Measurements from ENCODE around the gene ANKRD61. TPM values are rescaled to one million over a fixed set of nuclear protein-coding genes. Genes with fewer than 3 reads are reported as not detected.

Gene ANKRD61
- total RNA-seq, 2 experiments from 2014 or later: not detected

DNA sequence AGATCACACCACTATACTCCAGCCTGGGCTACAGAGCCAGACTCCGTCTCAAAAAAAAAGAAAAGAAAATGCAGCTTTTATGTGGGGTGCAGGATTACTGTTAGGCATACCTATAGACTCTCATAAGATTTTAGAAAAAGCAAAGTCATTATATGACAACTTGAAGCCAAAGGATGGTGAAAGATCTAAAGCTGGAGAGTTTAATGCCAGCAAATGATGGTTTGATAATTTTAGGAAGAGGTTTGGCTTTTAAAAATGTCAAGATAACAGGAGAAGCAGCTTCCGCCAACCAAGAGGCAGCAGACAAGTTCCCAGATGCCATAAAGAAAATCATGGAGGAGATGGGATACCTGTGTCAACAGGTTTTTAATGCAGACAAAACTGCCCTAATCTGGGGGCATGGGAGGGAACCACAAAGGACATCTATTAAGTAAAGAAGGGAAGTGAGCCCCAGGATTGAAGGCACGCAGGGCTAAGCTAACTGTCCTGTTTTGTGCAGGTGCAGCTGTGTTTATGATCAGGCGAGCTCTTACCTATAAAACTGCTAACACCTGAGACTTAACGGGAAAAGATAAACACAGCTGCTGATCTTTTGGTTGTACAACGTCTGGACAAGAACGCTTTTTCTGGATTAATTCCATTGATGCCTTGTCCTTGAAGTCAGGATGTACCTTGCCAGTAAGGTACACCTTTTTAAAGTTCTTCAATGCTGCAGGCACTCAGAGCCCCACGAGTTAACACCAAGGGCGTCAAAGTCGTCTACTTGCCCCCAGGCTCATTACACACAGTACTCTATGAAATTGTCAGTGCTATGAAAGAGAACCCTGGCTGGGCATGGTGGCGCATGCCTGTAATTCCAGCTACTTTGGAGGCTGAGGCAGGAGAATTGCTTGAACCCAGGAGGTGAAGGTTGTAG, 10.5 kb upstream of the ANKRD61 start:
- H3K4me3 Mint-ChIP-seq: no peak overlapping the region
- H3K27me3 Mint-ChIP-seq: no peaks in the 10 kb centered on the region
- POLR2A ChIA-PET: no interaction called here
- H3K27ac Mint-ChIP-seq: peak overlapping the region; percentile 49
- DNase-seq: no peak
- H3K36me3 Mint-ChIP-seq: peaks cover 25% of the 10 kb centered on the region
- H3K4me1 Mint-ChIP-seq: no peaks in the 10 kb centered on the region
- no peaks in the 10 kb centered on the region for H3K9me3 Mint-ChIP-seq
- ATAC-seq (ENCODE audit: low read depth): no peak

DNA sequence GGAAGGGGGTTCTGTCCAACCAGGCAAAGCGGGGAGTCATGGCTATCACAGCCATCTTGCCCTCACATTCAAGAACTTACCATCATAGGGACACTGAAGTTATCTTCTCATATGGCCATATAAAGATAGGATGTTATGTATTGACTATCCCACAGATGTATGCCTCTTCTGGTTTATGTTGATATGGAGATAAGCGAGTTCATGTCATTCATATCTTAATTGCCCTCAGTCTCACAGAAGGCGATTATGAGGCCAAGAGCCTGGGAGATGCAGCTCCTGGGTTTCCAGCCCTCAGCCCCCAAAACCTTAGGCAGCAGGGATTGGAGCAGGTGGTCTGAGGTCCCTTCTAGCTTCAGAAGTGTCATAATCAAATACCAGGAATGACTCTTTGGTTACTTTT, 8.5 kb upstream of the ANKRD61 start:
- POLR2A ChIA-PET: no interaction called here
- no peaks in the 10 kb centered on the region for H3K9me3 Mint-ChIP-seq
- no peaks in the 10 kb centered on the region for H3K27me3 Mint-ChIP-seq
- H3K36me3 Mint-ChIP-seq: peaks cover 27% of the 10 kb centered on the region
- H3K4me3 Mint-ChIP-seq: no peak overlapping the region
- H3K4me1 Mint-ChIP-seq: peaks cover 17% of the 10 kb centered on the region
- no peak for ATAC-seq (ENCODE audit: low read depth)
- no peak for DNase-seq
- H3K27ac Mint-ChIP-seq: no peak overlapping the region

DNA sequence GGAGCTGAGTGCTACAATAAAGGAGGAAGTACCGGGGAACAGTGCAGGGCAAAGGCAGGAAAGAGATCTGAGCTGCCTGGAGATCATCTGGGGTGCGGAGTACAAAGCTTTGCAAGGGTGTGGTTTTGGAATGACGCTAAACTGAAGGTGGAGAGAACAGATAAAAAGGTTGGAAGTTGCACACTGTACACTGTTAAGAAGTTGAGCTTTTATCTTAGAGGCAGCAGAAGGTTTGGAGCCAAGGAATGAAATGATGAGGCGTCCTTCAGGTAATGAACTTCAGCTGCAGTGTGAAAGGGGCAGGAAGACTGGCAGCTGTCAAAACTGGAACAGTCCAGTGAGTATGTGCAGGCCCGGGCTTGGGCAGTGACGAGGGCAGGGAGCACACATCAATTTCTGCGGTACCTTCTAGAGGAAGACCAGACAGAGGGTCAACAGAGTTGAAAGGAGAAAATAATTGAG, 7.2 kb upstream of the ANKRD61 start:
- no peaks in the 10 kb centered on the region for H3K9me3 Mint-ChIP-seq
- POLR2A ChIA-PET: no interaction called here
- no peak for DNase-seq
- no peaks in the 10 kb centered on the region for H3K27me3 Mint-ChIP-seq
- H3K4me3 Mint-ChIP-seq: no peak overlapping the region
- H3K4me1 Mint-ChIP-seq: peaks cover 17% of the 10 kb centered on the region
- H3K36me3 Mint-ChIP-seq: peaks cover 30% of the 10 kb centered on the region
- ATAC-seq (ENCODE audit: low read depth): no peak
- H3K27ac Mint-ChIP-seq: no peak overlapping the region

DNA sequence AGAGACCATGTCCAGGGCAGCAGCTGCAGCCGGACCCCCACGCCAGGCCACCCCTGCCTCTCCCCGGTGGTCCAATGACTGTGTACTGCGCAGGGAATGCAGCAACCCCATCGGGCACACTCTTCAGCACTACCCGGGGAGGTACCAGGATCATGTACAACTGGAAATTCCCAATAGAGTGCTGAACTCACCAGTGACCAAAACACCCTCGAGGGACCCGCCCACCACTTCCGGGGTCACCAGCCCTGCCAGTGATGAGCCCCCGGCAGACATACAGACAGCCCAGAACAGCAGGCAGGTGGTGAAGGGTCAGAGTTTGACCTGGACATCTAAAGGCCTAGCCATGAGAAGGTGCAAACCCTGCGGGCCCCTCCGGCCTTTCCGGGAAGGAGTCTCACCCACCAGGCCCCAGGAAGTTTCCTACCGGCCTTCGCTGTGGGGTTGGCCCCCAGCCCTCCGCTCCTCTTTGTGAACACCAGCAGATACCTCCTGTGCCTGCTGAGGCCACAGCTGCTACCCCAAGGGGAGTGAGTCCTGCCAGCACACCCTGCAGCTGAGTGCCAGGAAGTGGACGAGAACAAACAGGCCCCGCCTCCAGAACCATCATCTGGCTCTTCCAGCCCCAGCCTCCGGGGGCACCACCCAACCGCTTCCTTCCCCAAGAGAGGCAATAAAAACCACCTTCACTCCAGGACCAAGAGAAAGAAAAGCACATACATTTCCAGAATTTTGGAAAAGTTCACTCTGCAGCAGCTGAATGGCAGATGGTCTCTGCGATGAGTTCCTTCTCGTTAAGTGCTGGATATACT, 5.0 kb upstream of the ANKRD61 start:
- ATAC-seq (ENCODE audit: low read depth) (peak; percentile 100), DNase-seq (peak; percentile 71)
- H3K4me1 Mint-ChIP-seq: peaks cover 17% of the 10 kb centered on the region
- H3K27me3 Mint-ChIP-seq: no peaks in the 10 kb centered on the region
- no peaks in the 10 kb centered on the region for H3K9me3 Mint-ChIP-seq
- peaks cover 33% of the 10 kb centered on the region for H3K36me3 Mint-ChIP-seq
- H3K4me3 Mint-ChIP-seq: peak overlapping the region; percentile 74
- POLR2A ChIA-PET: interaction anchor here (0.6 to 2.0 kb wide), 4 partner anchors 15 to 35 kb away, joined by 3 to 9 read pairs (median 3); partner anchors contain the start of genes AIMP2 and PMS2
- peak overlapping the region; percentile 91 for H3K27ac Mint-ChIP-seq

DNA sequence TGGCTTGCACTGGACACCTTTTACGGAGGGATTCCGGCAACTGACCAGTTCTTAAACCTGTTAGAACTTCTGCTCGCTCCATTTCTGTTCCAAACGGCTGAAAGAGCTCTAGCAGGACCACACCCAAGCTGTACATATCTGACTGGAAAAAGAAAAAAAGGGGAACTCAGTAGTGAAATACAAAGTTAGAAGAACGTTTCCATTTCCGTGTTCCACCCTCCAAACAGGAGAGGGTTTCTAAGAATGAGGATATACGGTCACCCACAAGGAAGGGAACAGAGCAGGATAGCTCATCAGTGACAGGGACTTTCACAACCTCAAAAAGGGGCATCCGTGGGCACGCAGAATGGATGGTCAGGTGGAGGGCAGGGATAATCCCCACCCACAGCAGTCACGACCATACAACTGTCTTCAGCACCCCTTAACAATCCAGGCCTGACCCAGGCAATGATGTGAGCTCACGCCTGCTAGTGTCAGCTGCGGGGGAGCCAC, 4.3 kb upstream of the ANKRD61 start:
- Mint-ChIP-seq H3K27me3 (no peaks in the 10 kb centered on the region), H3K27ac (peak overlapping the region; percentile 91), H3K4me3 (peak overlapping the region; percentile 74), H3K9me3 (no peaks in the 10 kb centered on the region), H3K36me3 (peaks cover 30% of the 10 kb centered on the region), H3K4me1 (peaks cover 17% of the 10 kb centered on the region)
- ATAC-seq (ENCODE audit: low read depth) (no peak), DNase-seq (no peak)
- POLR2A ChIA-PET: interaction anchor here (0.6 to 2.0 kb wide), 4 partner anchors 14 to 34 kb away, joined by 3 to 9 read pairs (median 3); partner anchors contain the start of genes AIMP2 and PMS2

DNA sequence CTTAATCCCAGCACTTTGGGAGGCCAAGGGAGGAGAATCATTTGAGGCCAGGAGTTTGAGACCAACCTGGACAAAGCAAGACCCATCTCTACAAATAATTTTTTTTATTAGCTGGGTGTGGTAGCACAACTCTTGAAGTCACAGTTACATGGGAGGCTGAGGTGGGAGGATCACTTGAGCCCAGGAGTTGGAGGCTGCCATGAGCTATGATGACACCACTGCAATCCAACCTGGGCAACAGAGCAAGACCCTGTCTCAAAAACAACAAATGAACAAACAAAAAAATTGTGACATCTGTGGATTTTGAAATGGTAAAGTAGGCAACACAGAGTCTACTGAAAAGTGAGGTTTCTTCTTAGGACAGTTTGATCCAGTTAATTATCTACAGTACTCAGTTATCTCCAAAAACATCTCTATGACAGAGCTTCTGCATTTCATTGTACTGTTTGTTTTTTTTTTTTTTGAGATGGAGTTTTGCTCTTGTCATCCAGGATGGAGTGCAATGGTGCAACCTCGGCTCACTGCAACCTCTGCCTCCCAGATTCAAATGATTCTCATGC, 3.3 kb upstream of the ANKRD61 start:
- H3K36me3 Mint-ChIP-seq: peaks cover 26% of the 10 kb centered on the region
- no peaks in the 10 kb centered on the region for H3K9me3 Mint-ChIP-seq
- H3K27ac Mint-ChIP-seq: peak overlapping the region; percentile 36
- POLR2A ChIA-PET: no interaction called here
- DNase-seq (no peak), ATAC-seq (ENCODE audit: low read depth) (no peak)
- H3K27me3 Mint-ChIP-seq: no peaks in the 10 kb centered on the region
- H3K4me3 Mint-ChIP-seq: no peak overlapping the region
- H3K4me1 Mint-ChIP-seq: peaks cover 17% of the 10 kb centered on the region

DNA sequence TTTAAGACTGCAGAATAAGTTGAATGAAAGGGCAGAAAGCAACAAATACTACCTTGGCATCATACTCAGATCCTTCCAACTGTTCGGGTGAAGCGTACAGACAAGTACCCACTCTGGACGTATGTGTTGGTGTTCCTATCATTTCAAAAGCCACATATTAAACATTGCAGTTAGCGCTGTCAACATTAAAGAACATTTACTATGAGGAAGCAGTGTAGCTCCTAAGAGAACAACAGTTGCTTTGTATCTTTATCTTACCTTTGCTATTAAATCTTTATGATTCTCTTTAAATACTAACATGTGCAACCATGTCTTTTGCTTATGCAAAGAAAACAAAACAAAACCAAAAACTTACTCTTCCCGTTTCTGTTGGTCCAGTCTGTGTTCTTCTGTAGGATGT, 2.6 kb upstream of the ANKRD61 start:
- POLR2A ChIA-PET: no interaction called here
- DNase-seq (no peak), ATAC-seq (ENCODE audit: low read depth) (no peak)
- Mint-ChIP-seq H3K4me1 (peaks cover 17% of the 10 kb centered on the region), H3K9me3 (no peaks in the 10 kb centered on the region), H3K4me3 (no peak overlapping the region), H3K27me3 (no peaks in the 10 kb centered on the region), H3K36me3 (peaks cover 30% of the 10 kb centered on the region), H3K27ac (peak overlapping the region; percentile 32)

DNA sequence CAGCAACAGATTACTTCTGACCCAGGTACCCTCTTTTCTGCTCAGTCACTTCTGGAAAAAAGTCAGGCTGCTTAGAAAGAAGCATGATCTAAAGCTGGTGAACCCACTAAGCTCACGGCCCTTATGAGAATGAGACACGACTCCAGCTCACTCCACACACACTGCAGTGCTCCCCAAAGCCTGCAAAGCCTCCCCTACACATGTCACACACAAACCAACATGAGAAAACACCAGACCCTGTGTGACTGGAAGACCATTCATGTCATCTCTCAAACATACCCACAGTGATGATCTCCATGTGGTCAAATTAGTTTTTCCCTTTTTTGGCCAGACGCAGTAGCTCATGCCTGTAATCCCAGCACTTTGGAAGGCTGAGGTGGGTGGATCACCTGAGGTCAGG, 391 bp downstream of the ANKRD61 start:
- Mint-ChIP-seq H3K36me3 (peaks cover 30% of the 10 kb centered on the region), H3K4me3 (no peak overlapping the region), H3K27me3 (no peaks in the 10 kb centered on the region), H3K4me1 (peaks cover 10% of the 10 kb centered on the region), H3K9me3 (no peaks in the 10 kb centered on the region), H3K27ac (peak overlapping the region; percentile 0)
- no peak for ATAC-seq (ENCODE audit: low read depth)
- POLR2A ChIA-PET: no interaction called here
- no peak for DNase-seq

DNA sequence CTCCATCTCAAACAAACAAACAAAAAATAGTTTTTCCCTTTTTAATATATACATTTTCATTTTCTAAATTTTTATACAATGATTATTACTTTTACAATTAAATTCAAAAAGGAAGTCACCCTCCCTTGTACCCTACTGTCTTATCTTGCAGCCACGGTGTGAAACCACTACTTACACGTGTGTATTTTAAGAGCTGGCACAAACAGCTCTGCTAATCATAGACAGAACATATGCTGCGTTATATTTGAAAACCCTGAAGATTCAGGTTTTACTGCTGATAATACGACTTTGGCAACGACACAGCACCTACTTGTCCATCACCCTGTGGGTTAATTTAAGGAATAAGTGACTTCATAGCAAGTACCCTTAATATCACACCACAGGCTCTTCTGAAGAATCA, 991 bp downstream of the ANKRD61 start:
- H3K4me3 Mint-ChIP-seq: no peak overlapping the region
- no peak for ATAC-seq (ENCODE audit: low read depth)
- no peaks in the 10 kb centered on the region for H3K27me3 Mint-ChIP-seq
- no peak for DNase-seq
- H3K27ac Mint-ChIP-seq: no peak overlapping the region
- H3K9me3 Mint-ChIP-seq: no peaks in the 10 kb centered on the region
- POLR2A ChIA-PET: interaction anchor here (1.2 kb wide), 1 partner anchor 25 kb away, joined by 6 read pairs; no protein-coding TSS in a partner anchor
- H3K4me1 Mint-ChIP-seq: peaks cover 4% of the 10 kb centered on the region
- peaks cover 28% of the 10 kb centered on the region for H3K36me3 Mint-ChIP-seq

DNA sequence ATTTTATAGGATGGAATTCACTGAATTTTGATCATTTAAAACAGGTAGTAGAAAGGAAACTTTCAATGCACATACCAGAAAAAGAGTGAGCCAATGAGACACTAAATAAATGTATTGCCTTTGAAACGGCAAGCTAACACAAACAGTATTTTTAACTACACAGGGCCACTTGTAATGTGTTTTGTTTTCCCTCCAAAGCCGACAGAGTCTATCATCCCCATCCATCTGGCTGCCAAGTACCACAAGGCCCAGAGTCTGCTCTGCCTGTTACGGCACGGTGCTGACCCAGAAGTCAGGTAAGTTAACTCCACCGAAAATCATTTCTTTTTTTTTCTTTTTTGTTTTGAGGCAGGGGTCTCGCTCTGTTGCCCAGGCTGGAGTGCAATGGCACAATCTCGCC, 1.5 kb downstream of the ANKRD61 start:
- DNase-seq: no peak
- peaks cover 28% of the 10 kb centered on the region for H3K36me3 Mint-ChIP-seq
- no peak for ATAC-seq (ENCODE audit: low read depth)
- H3K27ac Mint-ChIP-seq: no peak overlapping the region
- H3K4me3 Mint-ChIP-seq: no peak overlapping the region
- POLR2A ChIA-PET: interaction anchor here (1.2 kb wide), 1 partner anchor 24 kb away, joined by 6 read pairs; no protein-coding TSS in a partner anchor
- no peaks in the 10 kb centered on the region for H3K27me3 Mint-ChIP-seq
- H3K9me3 Mint-ChIP-seq: no peaks in the 10 kb centered on the region
- no peaks in the 10 kb centered on the region for H3K4me1 Mint-ChIP-seq

DNA sequence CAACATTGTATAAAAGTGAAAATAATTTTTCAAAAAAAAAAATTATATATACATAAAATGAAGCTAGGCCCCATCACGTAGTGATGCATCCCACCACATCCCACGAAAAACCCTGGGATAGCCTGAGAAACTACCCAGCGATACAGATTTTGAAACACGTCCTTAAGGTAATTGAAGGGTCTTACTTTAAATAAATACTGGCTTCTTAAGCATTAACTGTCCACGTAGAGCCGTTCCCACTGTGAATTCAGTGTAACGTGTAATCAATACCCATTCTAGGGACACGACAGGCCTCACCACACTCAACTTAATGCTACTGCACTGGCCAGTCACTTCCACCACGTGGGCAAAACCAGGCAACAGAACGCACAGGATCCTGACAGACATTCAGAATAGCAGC, 4.0 kb downstream of the ANKRD61 start:
- Mint-ChIP-seq H3K4me3 (no peak overlapping the region), H3K27ac (no peak overlapping the region), H3K36me3 (peaks cover 24% of the 10 kb centered on the region), H3K4me1 (no peaks in the 10 kb centered on the region), H3K27me3 (no peaks in the 10 kb centered on the region), H3K9me3 (no peaks in the 10 kb centered on the region)
- no peak for ATAC-seq (ENCODE audit: low read depth)
- POLR2A ChIA-PET: no interaction called here
- DNase-seq: no peak

DNA sequence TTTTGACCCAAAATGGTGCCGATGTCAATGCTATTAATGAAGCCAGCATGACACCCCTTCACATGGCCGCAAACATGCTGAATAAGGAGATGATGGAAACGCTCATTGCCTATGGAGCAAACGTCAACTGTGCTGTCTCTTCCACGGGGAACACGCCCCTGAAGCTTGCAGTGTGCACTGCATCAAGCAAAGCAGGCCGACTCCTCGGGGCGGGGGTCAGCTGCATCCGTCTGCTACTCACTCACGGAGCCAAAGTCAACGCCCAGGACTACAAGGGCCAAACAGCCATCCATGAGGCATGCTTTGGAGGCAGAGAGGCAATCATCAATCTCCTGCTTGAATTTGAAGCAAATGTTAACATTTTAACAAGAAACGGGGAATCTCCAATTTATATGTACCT, 4.5 kb downstream of the ANKRD61 start:
- DNase-seq: no peak
- ATAC-seq (ENCODE audit: low read depth): no peak
- H3K4me3 Mint-ChIP-seq: no peak overlapping the region
- no peaks in the 10 kb centered on the region for H3K4me1 Mint-ChIP-seq
- H3K27me3 Mint-ChIP-seq: no peaks in the 10 kb centered on the region
- POLR2A ChIA-PET: no interaction called here
- H3K36me3 Mint-ChIP-seq: peaks cover 25% of the 10 kb centered on the region
- no peaks in the 10 kb centered on the region for H3K9me3 Mint-ChIP-seq
- no peak overlapping the region for H3K27ac Mint-ChIP-seq

DNA sequence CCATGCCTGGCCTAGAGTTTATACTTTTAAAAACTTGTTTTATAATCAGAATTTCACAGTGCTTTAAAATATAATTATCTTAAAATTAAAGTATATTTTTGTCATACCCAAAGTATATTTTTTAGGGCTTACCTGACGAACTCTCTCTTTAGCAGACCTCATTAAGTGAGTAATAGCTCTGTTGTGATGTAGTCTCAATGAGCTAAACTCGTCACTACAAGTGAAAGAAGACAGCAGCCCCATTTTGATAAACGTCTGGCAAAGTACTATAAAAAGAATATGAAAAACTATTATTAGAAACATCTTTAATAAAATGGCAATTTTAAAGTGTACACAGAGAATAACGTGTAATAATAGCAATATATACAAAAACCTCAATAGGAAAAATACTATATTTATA, 18.6 kb downstream of the ANKRD61 start:
- ATAC-seq (ENCODE audit: low read depth): no peak
- no peaks in the 10 kb centered on the region for H3K9me3 Mint-ChIP-seq
- H3K4me3 Mint-ChIP-seq: no peak overlapping the region
- no peak for DNase-seq
- no peaks in the 10 kb centered on the region for H3K4me1 Mint-ChIP-seq
- H3K36me3 Mint-ChIP-seq: peaks cover 12% of the 10 kb centered on the region
- H3K27me3 Mint-ChIP-seq: no peaks in the 10 kb centered on the region
- no peak overlapping the region for H3K27ac Mint-ChIP-seq
- POLR2A ChIA-PET: no interaction called here
